GM06990 (cell line): Measurements from ENCODE around the gene HAP1.
"Not testable (repeated sequence)": the region's sequence is repeated elsewhere in the genome, so short reads cannot be mapped to it uniquely, and the experiment has no call there.

ENCODE experiments used
- DNase-seq: peaks from one replicate; pipeline ENCODE4 v3.0.0-alpha.2; 2011; ENCODE audit not compliant: insufficient read length; ENCODE audit errors: extremely low read depth
- H3K27me3 ChIP-seq: replicated peaks from 2 replicates; pipeline ENCODE4 v1.6.0; 2011; ENCODE audit warnings: low read length; ENCODE audit not compliant: control insufficient read depth, insufficient read depth
- H3K36me3 ChIP-seq: 2 replicates; pipeline ENCODE4 v1.5.1; 2011; ENCODE audit warnings: low read length; ENCODE audit not compliant: control insufficient read depth, insufficient read depth
- H3K4me3 ChIP-seq: replicated peaks from 2 replicates; pipeline ENCODE4 v1.5.1; 2011; ENCODE audit warnings: low read depth, mild to moderate bottlenecking, control low read depth, low read length
- CTCF ChIP-seq: IDR thresholded peaks from 2 replicates; pipeline ENCODE4 v1.5.1; 2011; ENCODE audit warnings: low read length, control low read depth, mild to moderate bottlenecking, inconsistent platforms; ENCODE audit not compliant: insufficient read depth, poor library complexity, severe bottlenecking

HAP1 gene

GRCh38 chr17:41705271-41705991 is 29.0 kb downstream of the HAP1 start:
- DNase-seq, result no peak
- Histone ChIP-seq H3K36me3 (no peaks in the 10 kb centered on the region), H3K4me3 (no peak overlapping the region), H3K27me3 (no peaks in the 10 kb centered on the region; the same call in 1 of the 2 replicates)
- no peak for TF ChIP-seq CTCF

- Histone ChIP-seq H3K36me3 (no peaks in the 10 kb centered on the region), H3K4me3 (no peak overlapping the region), H3K27me3 (no peaks in the 10 kb centered on the region)
- no peak for TF ChIP-seq CTCF
- no peak for DNase-seq
These were observed 31.7 kb downstream of the HAP1 start for GRCh38 chr17:41702712-41703111.

- H3K27me3 ChIP-seq, H3K4me3 ChIP-seq, H3K36me3 ChIP-seq, DNase-seq: not testable (repeated sequence)
These were observed 33.6 kb downstream of the HAP1 start for GRCh38 chr17:41700843-41701242.

GRCh38 chr17:41697122-41697962 is 37.1 kb downstream of the HAP1 start:
- Histone ChIP-seq H3K36me3 (peaks cover 10% of the 10 kb centered on the region), H3K27me3 (no peaks in the 10 kb centered on the region), H3K4me3 (no peak overlapping the region)
- DNase-seq, result no peak
- no peak for TF ChIP-seq CTCF

- peak; percentile 79 for TF ChIP-seq CTCF
- DNase-seq, result no peak
- peaks cover 20% of the 10 kb centered on the region for H3K36me3 ChIP-seq
- no peak overlapping the region for H3K4me3 ChIP-seq
- no peaks in the 10 kb centered on the region for H3K27me3 ChIP-seq
These were observed 38.3 kb downstream of the HAP1 start for GRCh38 chr17:41695954-41696757.
